NCI-H1694 treated with DMSO at 0.1 percent for 48 hours (cell line): Measurements from ENCODE around the gene TRIM15.
A peak's percentile ranks its signal among the peaks of the same experiment; 100 is the strongest.
"Not testable (repeated sequence)": the region's sequence is repeated elsewhere in the genome, so short reads cannot be mapped to it uniquely, and the experiment has no call there.

Source experiments
- DNase-seq: peaks from one replicate; lab custom pipeline; 2025; lab: John Stamatoyannopoulos, UW

The TRIM15 gene

GRCh38 chr6:30198166-30199084, 35.1 kb downstream of the TRIM15 start:
- DNase-seq, result no peak

GRCh38 chr6:30200551-30201281, 37.4 kb downstream of the TRIM15 start:
- no peak for DNase-seq

- DNase-seq, result no peak
These were observed 39.0 kb downstream of the TRIM15 start for GRCh38 chr6:30202366-30202765.

- no peak for DNase-seq
These were observed 40.8 kb downstream of the TRIM15 start for GRCh38 chr6:30204116-30204515.

GRCh38 chr6:30206152-30206551, 42.8 kb downstream of the TRIM15 start:
- DNase-seq, result no peak

- no peak for DNase-seq
These were observed 43.7 kb downstream of the TRIM15 start for GRCh38 chr6:30206799-30207618.

- DNase-seq, result no peak
These were observed 44.4 kb downstream of the TRIM15 start for GRCh38 chr6:30207619-30208295.

- DNase-seq, result no peak
These were observed 48.0 kb downstream of the TRIM15 start for GRCh38 chr6:30211306-30211705.

- no peak for DNase-seq
These were observed 48.6 kb downstream of the TRIM15 start for GRCh38 chr6:30211899-30212298.

- DNase-seq, result peak; percentile 91
These were observed 49.7 kb downstream of the TRIM15 start, which contains the start of gene TRIM26 for GRCh38 chr6:30212865-30213666. TSS of gene TRIM26 (minus strand) at chr6:30213406. CDS start at chr6:30199103, 14,303 bp downstream.

GRCh38 chr6:30213667-30213956, 50.3 kb downstream of the TRIM15 start:
- no peak for DNase-seq

- DNase-seq, result no peak
These were observed 50.8 kb downstream of the TRIM15 start for GRCh38 chr6:30213957-30214656.

- DNase-seq, result no peak
These were observed 51.3 kb downstream of the TRIM15 start for GRCh38 chr6:30214657-30214982.

GRCh38 chr6:30216096-30216495, 52.8 kb downstream of the TRIM15 start:
- no peak for DNase-seq

- DNase-seq, result peak; percentile 29
These were observed 55.9 kb downstream of the TRIM15 start for GRCh38 chr6:30219244-30219643.

GRCh38 chr6:30221395-30221794, 58.0 kb downstream of the TRIM15 start:
- DNase-seq, result not testable (repeated sequence)

GRCh38 chr6:30221956-30222355, 58.6 kb downstream of the TRIM15 start:
- DNase-seq, result not testable (repeated sequence)
